ENCODE measurements around the gene FAM180B. TPM values are rescaled to one million over a fixed set of nuclear protein-coding genes. Genes with fewer than 3 reads are reported as not detected.

Gene FAM180B
- total RNA-seq, 1 experiment from 2014 or later: 0.28 TPM

GRCh38 chr11:47595029-47595428 lies 8.6 kb downstream of the FAM180B start (continued):
- TF ChIP-seq TP53 (CRISPR knock-in tag; IDR thresholded peaks at IDR 0.05): no peak

GRCh38 chr11:47595967-47596366 lies 9.5 kb downstream of the FAM180B start:
- no peaks in the 10 kb centered on the region for H3K36me3 Mint-ChIP-seq
- peaks cover 50% of the 10 kb centered on the region for H3K27me3 Mint-ChIP-seq (ENCODE audit: low read depth)
- H3K27ac Mint-ChIP-seq: no peak overlapping the region
- DNase-seq (ENCODE audit: low spot score) (no peak), ATAC-seq (no peak)
- H3K9me3 Mint-ChIP-seq: no peaks in the 10 kb centered on the region
- TF ChIP-seq CDX4 (CRISPR knock-in tag; IDR thresholded peaks at IDR 0.05; ENCODE audit: borderline replicate concordance) (no peak), ESRRA (CRISPR knock-in tag; IDR thresholded peaks at IDR 0.05; ENCODE audit: borderline replicate concordance) (no peak), FOXP1 (CRISPR knock-in tag; IDR thresholded peaks at IDR 0.05; ENCODE audit: borderline replicate concordance) (no peak), ZNF219 (CRISPR knock-in tag; IDR thresholded peaks at IDR 0.05; ENCODE audit: borderline replicate concordance) (no peak), IRF2 (CRISPR knock-in tag; IDR thresholded peaks at IDR 0.05; ENCODE audit: borderline replicate concordance, low read depth) (no peak), AR (CRISPR knock-in tag; IDR thresholded peaks at IDR 0.05) (no peak)
- POLR2A ChIA-PET: no interaction called here
- CTCF ChIA-PET: interaction anchor here (2.4 kb wide), 1 partner anchor 21 kb away, joined by 9 read pairs; no protein-coding TSS in a partner anchor
- H3K4me3 Mint-ChIP-seq: no peak overlapping the region
- H3K4me1 Mint-ChIP-seq: peaks cover 34% of the 10 kb centered on the region

- ChIA-PET CTCF (interaction anchor here (1.3 kb wide), 1 partner anchor 17 kb away, joined by 5 read pairs; no protein-coding TSS in a partner anchor), POLR2A (no interaction called here)
- no peak for DNase-seq (ENCODE audit: low spot score)
- no peaks in the 10 kb centered on the region for H3K9me3 Mint-ChIP-seq
- no peak for ATAC-seq
- no peak overlapping the region for H3K27ac Mint-ChIP-seq
- H3K4me3 Mint-ChIP-seq: no peak overlapping the region
- no peaks in the 10 kb centered on the region for H3K36me3 Mint-ChIP-seq
- H3K27me3 Mint-ChIP-seq (ENCODE audit: low read depth): peaks cover 13% of the 10 kb centered on the region
- peaks cover 7% of the 10 kb centered on the region for H3K4me1 Mint-ChIP-seq
- no peak for TF ChIP-seq ATF1 (CRISPR knock-in tag; IDR thresholded peaks at IDR 0.05)
- no peak for TF ChIP-seq TEAD4 (CRISPR knock-in tag; IDR thresholded peaks at IDR 0.05)
- TF ChIP-seq ZNF532 (CRISPR knock-in tag; IDR thresholded peaks at IDR 0.05; ENCODE audit: borderline replicate concordance): no peak
- TF ChIP-seq CREB1 (CRISPR knock-in tag; IDR thresholded peaks at IDR 0.05): no peak
- no peak for TF ChIP-seq TCF7 (CRISPR knock-in tag; IDR thresholded peaks at IDR 0.05; ENCODE audit: low read depth)
- no peak for TF ChIP-seq NFYB (CRISPR knock-in tag; conservative IDR thresholded peaks at IDR 0.05; ENCODE audit: low read depth)
- TF ChIP-seq GRHL2 (CRISPR knock-in tag; IDR thresholded peaks at IDR 0.05; ENCODE audit: insufficient replicate concordance, severe bottlenecking): no peak
- no peak for TF ChIP-seq ATF6 (CRISPR knock-in tag; IDR thresholded peaks at IDR 0.05)
- no peak for TF ChIP-seq ZSCAN18 (CRISPR knock-in tag; IDR thresholded peaks at IDR 0.05)
- TF ChIP-seq MYBL2 (CRISPR knock-in tag; IDR thresholded peaks at IDR 0.05): no peak
- no peak for TF ChIP-seq HMGA2 (CRISPR knock-in tag; IDR thresholded peaks at IDR 0.05)
- no peak for TF ChIP-seq RORB (CRISPR knock-in tag; IDR thresholded peaks at IDR 0.05)
- TF ChIP-seq CDX4 (CRISPR knock-in tag; IDR thresholded peaks at IDR 0.05; ENCODE audit: borderline replicate concordance): no peak
- TF ChIP-seq ATF3 (CRISPR knock-in tag; conservative IDR thresholded peaks at IDR 0.05): no peak
- TF ChIP-seq CBFB (CRISPR knock-in tag; IDR thresholded peaks at IDR 0.05; ENCODE audit: low read depth): no peak
These were observed 13.4 kb downstream of the FAM180B start for GRCh38 chr11:47599902-47600301.

All from WTC11 (cell line).